ENCODE data around the gene SPEN.
"Not testable (repeated sequence)": the region's sequence is repeated elsewhere in the genome, so short reads cannot be mapped to it uniquely, and the experiment has no call there.

The SPEN gene

GRCh38 chr1:15833069-15833679 lies 14.3 kb upstream of the SPEN start:
- in situ Hi-C loops (cut with MboI; ENCODE audit: low sequenced_read_pairs): no loop called here

DNA sequence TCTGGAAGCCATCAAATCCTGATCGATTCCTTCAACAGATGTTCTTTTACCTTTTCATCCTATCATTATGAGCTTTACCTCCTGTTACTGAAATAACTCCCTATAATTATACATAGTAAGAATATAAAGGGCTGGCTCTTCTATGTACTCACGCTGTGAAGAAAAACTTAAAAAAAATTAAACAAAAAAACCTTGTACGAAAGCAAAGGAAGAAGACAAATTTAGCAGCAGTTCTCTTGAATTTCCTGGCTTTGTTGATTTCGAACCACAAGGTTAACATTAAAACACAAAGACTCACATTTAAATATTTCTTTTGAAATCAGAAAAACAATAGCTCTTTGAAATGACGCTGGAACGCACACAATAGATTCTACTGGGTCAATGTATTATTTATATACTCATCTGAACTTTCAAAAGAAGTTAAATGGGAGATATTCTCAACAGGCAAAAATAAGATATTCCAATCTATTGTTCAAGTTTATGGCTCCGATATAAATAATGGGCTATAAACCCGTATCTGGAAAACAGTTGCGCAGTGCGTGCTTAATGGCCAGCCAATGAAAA lies 13.6 kb upstream of the SPEN start:
- in situ Hi-C loops (cut with MboI; ENCODE audit: low sequenced_read_pairs): no loop called here

DNA sequence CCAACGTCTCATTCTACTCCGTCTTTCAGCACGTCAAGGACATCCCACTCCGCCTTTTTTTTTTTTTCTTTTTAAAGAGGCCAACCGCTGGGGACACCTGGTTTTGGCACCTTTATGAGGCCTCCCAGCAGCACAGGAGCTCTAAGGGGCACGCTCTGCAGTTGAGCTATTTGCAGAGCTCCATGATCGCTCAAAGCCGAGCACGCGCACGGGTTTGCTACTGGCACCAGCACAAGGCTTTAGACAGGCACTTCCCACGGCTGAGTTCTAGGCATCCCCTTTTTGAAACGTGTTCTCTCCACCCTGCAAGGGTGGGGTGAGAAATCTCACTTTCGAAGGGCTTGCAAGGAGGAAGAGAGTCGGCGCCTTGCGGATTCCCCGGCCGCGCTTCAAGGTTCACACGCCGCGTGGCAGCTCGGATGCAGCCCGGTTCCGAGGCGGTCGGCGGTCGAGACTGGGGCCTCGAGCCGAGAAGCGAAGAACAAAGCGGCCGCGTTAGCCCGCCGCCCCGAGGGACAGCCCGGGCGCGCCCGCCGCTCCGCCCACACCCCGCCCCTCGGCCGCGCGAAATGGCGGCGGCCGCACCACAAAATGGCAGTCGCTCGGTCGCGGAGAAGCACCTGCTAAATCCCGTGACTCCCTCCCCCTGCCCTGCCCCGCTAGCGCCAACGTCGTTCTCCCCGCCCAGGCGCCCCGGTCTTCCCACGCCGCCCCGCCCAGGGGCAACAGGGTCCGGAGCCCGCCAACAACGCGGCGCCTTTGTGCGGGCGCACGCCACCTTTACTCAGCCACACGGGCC lies 12.9 kb upstream of the SPEN start:
- in situ Hi-C loops (cut with MboI; ENCODE audit: low sequenced_read_pairs): no loop called here

DNA sequence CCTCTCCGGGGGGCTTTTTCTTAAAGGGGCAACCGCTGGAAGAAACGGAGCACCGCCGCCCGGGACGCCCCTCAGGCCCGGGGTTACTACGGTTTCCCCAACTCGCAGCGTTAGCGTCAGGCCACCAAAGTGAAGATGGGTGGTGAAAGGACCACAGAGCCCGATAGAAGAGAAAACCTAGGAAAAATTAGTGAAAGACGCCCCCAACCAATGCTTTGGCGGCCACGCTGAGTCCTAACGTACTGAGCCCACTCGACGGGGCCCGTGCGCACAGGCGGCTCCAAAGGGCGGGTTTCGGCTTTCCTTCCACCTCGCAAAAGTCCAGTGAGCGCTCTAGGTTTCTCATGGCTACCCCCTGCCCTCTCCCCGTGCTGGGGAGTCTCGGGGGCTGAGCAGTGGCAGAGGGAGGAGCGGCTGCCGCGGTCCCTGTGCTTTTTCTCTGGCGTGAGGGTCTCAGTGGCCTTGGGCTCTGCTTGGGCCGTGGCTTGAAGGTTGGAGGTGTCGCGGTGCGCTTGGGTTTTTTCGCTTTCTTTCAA lies 12.2 kb upstream of the SPEN start:
- in situ Hi-C loops (cut with MboI; ENCODE audit: low sequenced_read_pairs): no loop called here

- in situ Hi-C loops (cut with MboI; ENCODE audit: low sequenced_read_pairs): no loop called here
These were observed 11.6 kb upstream of the SPEN start for GRCh38 chr1:15835741-15836510.

DNA sequence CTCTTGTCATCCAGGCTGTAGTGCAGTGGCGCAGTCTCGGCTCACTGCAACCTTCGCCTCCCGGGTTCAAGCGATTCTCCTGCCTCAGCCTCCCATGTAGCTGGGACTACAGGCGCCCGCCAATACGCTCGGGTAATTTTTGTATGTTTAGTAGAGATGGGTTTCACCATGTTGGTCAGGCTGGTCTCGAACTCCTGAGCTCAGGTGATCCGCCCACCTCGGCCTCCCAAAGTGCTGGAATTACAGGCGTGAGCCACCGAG lies 11.1 kb upstream of the SPEN start:
- in situ Hi-C loops (cut with MboI; ENCODE audit: low sequenced_read_pairs): not testable (repeated sequence)

- in situ Hi-C loops (cut with MboI; ENCODE audit: low sequenced_read_pairs): no loop called here
These were observed 10.5 kb upstream of the SPEN start for GRCh38 chr1:15836772-15837669.

DNA sequence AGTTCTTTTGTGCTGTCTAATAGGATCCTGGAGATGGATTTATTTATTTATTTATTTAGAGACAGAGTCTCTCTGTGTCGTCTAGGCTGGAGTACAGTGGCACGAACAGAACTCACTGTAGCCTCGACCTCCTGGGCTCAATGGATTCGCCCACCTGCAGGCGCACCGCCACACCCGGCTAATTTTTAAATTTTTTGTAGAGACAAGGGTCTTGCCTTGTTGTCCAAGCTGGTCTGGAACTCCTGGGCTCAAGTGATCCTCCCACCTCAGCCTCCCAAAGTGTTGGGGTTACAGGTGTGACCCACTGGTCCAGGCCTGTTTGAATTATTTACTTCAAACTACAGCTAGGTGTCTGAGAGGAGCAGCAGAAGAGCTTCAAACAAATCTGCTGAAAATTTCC lies 9.6 kb upstream of the SPEN start:
- in situ Hi-C loops (cut with MboI; ENCODE audit: low sequenced_read_pairs): no loop called here

DNA sequence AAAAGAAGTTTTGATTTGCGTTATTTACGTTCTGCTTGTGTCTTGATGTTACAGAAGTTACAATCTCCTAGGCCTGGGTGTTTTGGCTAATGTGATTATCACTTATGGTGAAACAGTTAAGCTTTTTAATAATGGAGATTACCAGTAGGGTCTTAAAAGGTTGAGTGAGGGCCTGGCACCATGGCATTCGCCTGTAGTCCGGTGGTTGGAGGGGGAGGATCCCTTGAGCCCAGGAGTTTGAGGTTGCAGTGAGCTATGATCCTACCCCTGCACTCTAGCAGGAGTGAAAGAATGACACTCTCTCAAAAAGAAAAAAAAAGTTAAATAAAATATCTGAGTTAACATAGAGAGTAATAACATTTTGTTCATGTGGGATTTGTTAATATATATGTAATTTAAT lies 8.8 kb upstream of the SPEN start:
- in situ Hi-C loops (cut with MboI; ENCODE audit: low sequenced_read_pairs): no loop called here

- in situ Hi-C loops (cut with MboI; ENCODE audit: low sequenced_read_pairs): no loop called here
These were observed 3.5 kb upstream of the SPEN start for GRCh38 chr1:15843826-15844572.

- in situ Hi-C loops (cut with MboI; ENCODE audit: low sequenced_read_pairs): not testable (repeated sequence)
These were observed 1.5 kb upstream of the SPEN start for GRCh38 chr1:15846056-15846455.

DNA sequence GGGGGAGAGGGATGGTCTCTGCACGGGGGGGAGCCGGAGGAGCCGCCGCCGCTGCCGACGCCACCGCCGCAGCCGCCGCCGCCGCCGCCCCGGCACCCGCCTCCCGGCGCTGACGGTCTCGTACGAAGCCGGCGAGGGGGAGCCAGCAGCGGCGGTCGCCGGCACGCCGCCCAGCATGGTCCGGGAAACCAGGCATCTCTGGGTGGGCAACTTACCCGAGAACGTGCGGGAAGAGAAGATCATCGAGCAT lies 311 bp downstream of the SPEN start:
- in situ Hi-C loops (cut with MboI; ENCODE audit: low sequenced_read_pairs): no loop called here

GRCh38 chr1:15848143-15848928 lies 829 bp downstream of the SPEN start:
- in situ Hi-C loops (cut with MboI; ENCODE audit: low sequenced_read_pairs): no loop called here

- in situ Hi-C loops (cut with MboI; ENCODE audit: low sequenced_read_pairs): no loop called here
These were observed 1.6 kb downstream of the SPEN start for GRCh38 chr1:15848929-15849774.

DNA sequence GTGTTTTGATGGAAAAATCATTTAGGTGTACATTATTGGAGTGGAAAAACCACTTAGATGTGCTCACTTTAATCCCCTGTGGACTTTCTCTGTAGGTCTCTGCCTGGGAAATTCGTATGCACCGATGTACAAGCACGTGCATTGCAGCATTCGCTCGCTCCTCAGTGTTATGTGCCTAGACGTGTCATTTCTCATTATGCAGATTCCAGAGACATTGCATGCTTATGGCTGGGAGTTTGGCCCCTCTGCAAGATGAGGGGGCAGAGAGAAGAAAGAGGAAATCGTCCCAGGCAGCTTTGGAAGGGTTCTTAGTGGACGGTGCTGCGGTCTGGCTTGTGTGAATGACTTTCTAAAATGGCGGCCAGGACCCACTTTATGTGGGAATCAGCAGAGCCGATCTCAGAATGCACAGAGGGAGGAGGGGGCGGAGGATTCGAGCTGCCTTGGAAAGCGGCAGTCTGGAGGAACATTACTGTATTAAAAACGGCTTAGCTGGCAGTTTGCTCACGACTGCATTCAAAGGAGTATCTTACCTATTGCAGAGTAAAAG lies 2.3 kb downstream of the SPEN start:
- in situ Hi-C loops (cut with MboI; ENCODE audit: low sequenced_read_pairs): no loop called here

DNA sequence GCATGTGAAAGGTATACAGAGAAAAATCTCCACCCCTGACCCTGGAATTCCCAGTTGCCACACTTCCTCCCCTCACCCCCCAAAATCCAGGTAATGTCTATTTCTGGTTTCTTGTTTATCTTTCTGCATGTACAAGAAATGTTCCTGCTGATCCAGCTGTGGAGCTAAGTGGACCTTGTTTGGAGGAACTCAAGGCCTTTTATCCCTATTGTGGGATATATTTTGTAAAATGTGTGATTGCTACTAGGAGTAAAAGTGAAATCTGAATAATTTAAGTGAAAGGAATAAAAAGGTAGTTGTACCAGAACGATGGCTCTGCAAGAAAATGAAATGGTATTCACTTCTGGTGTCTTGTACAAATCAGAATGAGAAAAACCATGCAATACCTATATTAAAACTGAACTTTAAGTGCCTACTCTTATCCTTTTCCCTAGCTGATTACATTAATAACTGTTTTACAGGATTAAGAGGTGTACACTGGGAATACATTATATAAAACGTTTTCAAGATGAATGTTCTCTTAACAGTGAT lies 3.0 kb downstream of the SPEN start:
- in situ Hi-C loops (cut with MboI; ENCODE audit: low sequenced_read_pairs): no loop called here

GRCh38 chr1:15851210-15852035 lies 3.9 kb downstream of the SPEN start:
- in situ Hi-C loops (cut with MboI; ENCODE audit: low sequenced_read_pairs): no loop called here
